Right lobe of liver (tissue), 4 donors: ENCODE data around the gene PRR22.

ENCODE experiments used
- CTCF ChIP-seq, 4 donors: fragments of 200-600 bp in 3 of 4; fragments of 450-650 bp in 1 of 4; IDR thresholded peaks; one replicate each; pipeline versions ENCODE4 v1.5.1 to v1.8.0; 2016 to 2022; ENCODE audit warnings: antibody characterized with exemption in 4 of 4, mild to moderate bottlenecking in 2 of 4
- POLR2A ChIP-seq: fragments of 450-650 bp; IDR thresholded peaks from one replicate; pipeline ENCODE4 v1.6.1; 2017; ENCODE audit warnings: antibody characterized with exemption, mild to moderate bottlenecking
- donor health status: DM: no; HTN: no; CAD: no.
- donor health status: DM: no; HTN: no; CAD: no.
- donor health status: DM: no; HTN: yes; CAD: no.

- TF ChIP-seq CTCF (IDR thresholded peaks at IDR 0.05) (no peak), POLR2A (no peak)
Observed at GRCh38 chr19:5832527-5833216, 48.1 kb upstream of the PRR22 start.
